ENCODE results near the gene MSH3.
"Not testable (repeated sequence)": the region's sequence is repeated elsewhere in the genome, so short reads cannot be mapped to it uniquely, and the experiment has no call there.

Gene MSH3

GRCh38 chr5:80864109-80864508, 209.7 kb downstream of the MSH3 start:
- no peak for DNase-seq

- no peak for DNase-seq
Measured at GRCh38 chr5:80864706-80865435, 210.4 kb downstream of the MSH3 start.

GRCh38 chr5:80865551-80865950, 211.1 kb downstream of the MSH3 start:
- DNase-seq, result no peak

GRCh38 chr5:80866371-80866770, 211.9 kb downstream of the MSH3 start:
- no peak for DNase-seq

- DNase-seq, result no peak
Measured at GRCh38 chr5:80867233-80867632, 212.8 kb downstream of the MSH3 start.

GRCh38 chr5:80870442-80870841, 216.0 kb downstream of the MSH3 start:
- no peak for DNase-seq

- DNase-seq, result no peak
Measured at GRCh38 chr5:80871541-80871961, 217.1 kb downstream of the MSH3 start.

- DNase-seq, result no peak
Measured at GRCh38 chr5:80874162-80874561, 219.7 kb downstream of the MSH3 start.

- no peak for DNase-seq
Measured at GRCh38 chr5:80877592-80877991, 223.1 kb downstream of the MSH3 start.

GRCh38 chr5:80881726-80882125, 227.3 kb downstream of the MSH3 start:
- DNase-seq, result no peak

GRCh38 chr5:80883390-80883789, 228.9 kb downstream of the MSH3 start:
- DNase-seq, result not testable (repeated sequence)

GRCh38 chr5:80884086-80884813, 229.8 kb downstream of the MSH3 start:
- DNase-seq, result no peak

GRCh38 chr5:80884929-80885328, 230.5 kb downstream of the MSH3 start:
- DNase-seq, result no peak

- no peak for DNase-seq
Measured at GRCh38 chr5:80885396-80886000, 231.0 kb downstream of the MSH3 start.

- DNase-seq, result no peak
Measured at GRCh38 chr5:80894083-80894482, 239.6 kb downstream of the MSH3 start.

- no peak for DNase-seq
Measured at GRCh38 chr5:80895523-80895922, 241.1 kb downstream of the MSH3 start.

GRCh38 chr5:80902624-80903023, 248.2 kb downstream of the MSH3 start:
- DNase-seq, result not testable (repeated sequence)

GRCh38 chr5:80904533-80905187, 250.2 kb downstream of the MSH3 start:
- no peak for DNase-seq

- no peak for DNase-seq
Measured at GRCh38 chr5:80905405-80905804, 251.0 kb downstream of the MSH3 start.

GRCh38 chr5:80912479-80912878, 258.0 kb downstream of the MSH3 start:
- DNase-seq, result no peak

GRCh38 chr5:80915716-80916115, 261.3 kb downstream of the MSH3 start:
- no peak for DNase-seq

- no peak for DNase-seq
Measured at GRCh38 chr5:80916676-80917075, 262.2 kb downstream of the MSH3 start.

GRCh38 chr5:80917631-80918030, 263.2 kb downstream of the MSH3 start:
- no peak for DNase-seq

Data from SHP77 (cell line).